HepG2 (cell line): ENCODE measurements around the gene CALM1. TPM values are rescaled to one million over a fixed set of nuclear protein-coding genes. Genes with fewer than 3 reads are reported as not detected.

Source experiments
- DPF2 ChIP-seq: sonication (generic); formaldehyde crosslinking; IDR thresholded peaks from 2 replicates; pipeline ENCODE4 v1.4.0; 2020; ENCODE audit warnings: mild to moderate bottlenecking, low read depth, missing genetic modification reagents, borderline replicate concordance
- GATA4 ChIP-seq: sonication (generic); IDR thresholded peaks from 2 replicates; pipeline ENCODE4 v1.6.1; 2016; ENCODE audit warnings: antibody characterized with exemption, low read depth, borderline replicate concordance
- GTF3A ChIP-seq: sonication (generic); formaldehyde crosslinking; conservative IDR thresholded peaks from 2 replicates; pipeline ENCODE4 v1.4.0; 2020; ENCODE audit warnings: mild to moderate bottlenecking, missing genetic modification reagents
- HIVEP1 ChIP-seq: sonication (generic); formaldehyde crosslinking; IDR thresholded peaks from 2 replicates; pipeline ENCODE4 v1.4.0; 2020; ENCODE audit warnings: mild to moderate bottlenecking, missing genetic modification reagents
- KAT2B ChIP-seq: fragments of 150-350 bp; IDR thresholded peaks from 2 replicates; pipeline ENCODE4 v1.6.1; 2014; ENCODE audit warnings: low read depth, low read length, borderline replicate concordance
- KDM4B ChIP-seq: sonication (generic); formaldehyde crosslinking; IDR thresholded peaks from 2 replicates; pipeline ENCODE4 v1.4.0; 2020; ENCODE audit warnings: missing genetic modification reagents
- NBN ChIP-seq: fragments of 450-650 bp; conservative IDR thresholded peaks from 2 replicates; pipeline ENCODE4 v1.6.1; 2017
- NFATC3 ChIP-seq: sonication (generic); formaldehyde crosslinking; IDR thresholded peaks from 2 replicates; pipeline ENCODE4 v1.5.1; 2020; ENCODE audit warnings: mild to moderate bottlenecking, missing genetic modification reagents
- POLR2A ChIP-seq, 2 experiments: IDR thresholded peaks; 2 replicates each; pipeline ENCODE4 v1.6.1; 2011; ENCODE audit warnings: low read depth in 2 of 2, low read length in 2 of 2, mild to moderate bottlenecking in 1 of 2, moderate library complexity in 1 of 2; ENCODE audit not compliant: insufficient read depth in 1 of 2
- TBP ChIP-seq: sonication (generic); formaldehyde crosslinking; IDR thresholded peaks from 2 replicates; pipeline ENCODE4 v1.5.0; 2020; ENCODE audit warnings: missing genetic modification reagents
- TRIM22 ChIP-seq: fragments of 450-650 bp; IDR thresholded peaks from 2 replicates; pipeline ENCODE4 v1.6.1; 2017
- U2AF2 ChIP-seq: fragments of 200-400 bp; formaldehyde crosslinking; IDR thresholded peaks from 2 replicates; pipeline ENCODE4 v1.6.1; 2017; ENCODE audit warnings: low read depth, mild to moderate bottlenecking, low read length
- ZNF362 ChIP-seq: sonication (generic); formaldehyde crosslinking; IDR thresholded peaks from 2 replicates; pipeline ENCODE4 v1.4.0; 2020; ENCODE audit warnings: missing genetic modification reagents, mild to moderate bottlenecking, borderline replicate concordance
- ZNF431 ChIP-seq: sonication (generic); formaldehyde crosslinking; IDR thresholded peaks from 2 replicates; pipeline ENCODE4 v1.9.0; 2022; ENCODE audit warnings: missing genetic modification reagents, low read depth, mild to moderate bottlenecking, borderline replicate concordance
- ZNF441 ChIP-seq: sonication (generic); formaldehyde crosslinking; IDR thresholded peaks from 2 replicates; pipeline ENCODE4 v1.7.0; 2021; ENCODE audit warnings: missing genetic modification reagents, borderline replicate concordance
- ZNF713 ChIP-seq: sonication (generic); formaldehyde crosslinking; IDR thresholded peaks from 2 replicates; pipeline ENCODE4 v1.4.0; 2020; ENCODE audit warnings: mild to moderate bottlenecking, missing genetic modification reagents
- ZNF749 ChIP-seq: sonication (generic); formaldehyde crosslinking; IDR thresholded peaks from 2 replicates; pipeline ENCODE4 v1.8.0; 2022; ENCODE audit warnings: mild to moderate bottlenecking, missing genetic modification reagents, moderate library complexity, borderline replicate concordance
- polyA plus RNA-seq, 8 experiments: library from polyadenylated mRNA; depleted of rRNA in 3 of 8; stranded (reverse) in 7 of 8; unstranded in 1 of 8; fragments of >200 nt; fragmentation: Illumina TruSeq in 4 of 8; extraction: Trizol in 4 of 8; gene quantifications; 2 replicates each; pipeline versions ENCODE4 v1.2.1 to v1.2.3, GENCODE V29; 2011 to 2016; ENCODE audit warnings: low read depth in 4 of 8, missing spikeins in 1 of 8, mixed read lengths in 1 of 8; ENCODE audit not compliant: insufficient read depth in 1 of 8
- total RNA-seq, 5 experiments: library from RNA; depleted of rRNA; stranded (reverse); fragments of >200 nt; fragmentation: Illumina TruSeq; extraction: Trizol; gene quantifications; 2 replicates each; pipeline ENCODE4 v1.2.3, GENCODE V29; 2016; ENCODE audit warnings: low read depth in 1 of 5
- TF ChIP-seq, protein P1 (sequence below): sonication (generic); formaldehyde crosslinking; IDR thresholded peaks from 2 replicates; pipeline ENCODE4 v1.4.0; 2020; ENCODE audit warnings: low read depth, mild to moderate bottlenecking, missing genetic modification reagents
- TF ChIP-seq, protein P2 (sequence below): fragments of 450-650 bp; IDR thresholded peaks from 2 replicates; pipeline ENCODE4 v1.6.1; 2016
- TF ChIP-seq, protein P3 (sequence below): sonication (generic); formaldehyde crosslinking; IDR thresholded peaks from 2 replicates; pipeline ENCODE4; 2020; ENCODE audit warnings: missing genetic modification reagents, mild to moderate bottlenecking, borderline replicate concordance

The CALM1 gene
- total and polyA plus RNA-seq, 2 of the 13 experiments (the other 11 are each of a cell fraction or from before 2014, with no cell fraction given), result 110 to 238 TPM

GRCh38 chr14:90396341-90397339, at the start of gene CALM1 (continued):
- TF ChIP-seq, protein P1, sequence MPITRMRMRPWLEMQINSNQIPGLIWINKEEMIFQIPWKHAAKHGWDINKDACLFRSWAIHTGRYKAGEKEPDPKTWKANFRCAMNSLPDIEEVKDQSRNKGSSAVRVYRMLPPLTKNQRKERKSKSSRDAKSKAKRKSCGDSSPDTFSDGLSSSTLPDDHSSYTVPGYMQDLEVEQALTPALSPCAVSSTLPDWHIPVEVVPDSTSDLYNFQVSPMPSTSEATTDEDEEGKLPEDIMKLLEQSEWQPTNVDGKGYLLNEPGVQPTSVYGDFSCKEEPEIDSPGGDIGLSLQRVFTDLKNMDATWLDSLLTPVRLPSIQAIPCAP, result no peak
- TF ChIP-seq ZNF431 (CRISPR knock-in tag), result peak; percentile 88; the same call in 1 of the 2 replicates
- TF ChIP-seq TRIM22, result no peak
- peak; percentile 54; the same call in 1 of the 2 replicates for TF ChIP-seq DPF2 (CRISPR knock-in tag)
- TF ChIP-seq, protein P2, sequence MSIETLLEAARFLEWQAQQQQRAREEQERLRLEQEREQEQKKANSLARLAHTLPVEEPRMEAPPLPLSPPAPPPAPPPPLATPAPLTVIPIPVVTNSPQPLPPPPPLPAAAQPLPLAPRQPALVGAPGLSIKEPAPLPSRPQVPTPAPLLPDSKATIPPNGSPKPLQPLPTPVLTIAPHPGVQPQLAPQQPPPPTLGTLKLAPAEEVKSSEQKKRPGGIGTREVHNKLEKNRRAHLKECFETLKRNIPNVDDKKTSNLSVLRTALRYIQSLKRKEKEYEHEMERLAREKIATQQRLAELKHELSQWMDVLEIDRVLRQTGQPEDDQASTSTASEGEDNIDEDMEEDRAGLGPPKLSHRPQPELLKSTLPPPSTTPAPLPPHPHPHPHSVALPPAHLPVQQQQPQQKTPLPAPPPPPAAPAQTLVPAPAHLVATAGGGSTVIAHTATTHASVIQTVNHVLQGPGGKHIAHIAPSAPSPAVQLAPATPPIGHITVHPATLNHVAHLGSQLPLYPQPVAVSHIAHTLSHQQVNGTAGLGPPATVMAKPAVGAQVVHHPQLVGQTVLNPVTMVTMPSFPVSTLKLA, result no peak
- TF ChIP-seq ZNF362 (CRISPR knock-in tag), result no peak
- TF ChIP-seq GATA4, result peak; percentile 85; the same call in 1 of the 2 replicates
- peak; percentile 96; the same call in 1 of the 2 replicates for TF ChIP-seq TBP (CRISPR knock-in tag)
- no peak for TF ChIP-seq ZNF713
- TF ChIP-seq HIVEP1, result peak; percentile 71; the same call in 1 of the 2 replicates
- TF ChIP-seq NBN, result no peak
- peak; percentile 61; the same call in 1 of the 2 replicates for TF ChIP-seq KDM4B (CRISPR knock-in tag)
- peak; percentile 84; the same call in 1 of the 2 replicates for TF ChIP-seq GTF3A (CRISPR knock-in tag)
- no peak for TF ChIP-seq ZNF749 (CRISPR knock-in tag)
- peak; percentile 99 to 100 for TF ChIP-seq POLR2A (IDR thresholded peaks at IDR 0.05; ENCODE audit: insufficient read depth in 1 of 2, low read depth in 2 of 2, low read length in 2 of 2)
- no peak for TF ChIP-seq KAT2B
- peak; percentile 81 for TF ChIP-seq ZNF441 (CRISPR knock-in tag)
- TF ChIP-seq, protein P3, sequence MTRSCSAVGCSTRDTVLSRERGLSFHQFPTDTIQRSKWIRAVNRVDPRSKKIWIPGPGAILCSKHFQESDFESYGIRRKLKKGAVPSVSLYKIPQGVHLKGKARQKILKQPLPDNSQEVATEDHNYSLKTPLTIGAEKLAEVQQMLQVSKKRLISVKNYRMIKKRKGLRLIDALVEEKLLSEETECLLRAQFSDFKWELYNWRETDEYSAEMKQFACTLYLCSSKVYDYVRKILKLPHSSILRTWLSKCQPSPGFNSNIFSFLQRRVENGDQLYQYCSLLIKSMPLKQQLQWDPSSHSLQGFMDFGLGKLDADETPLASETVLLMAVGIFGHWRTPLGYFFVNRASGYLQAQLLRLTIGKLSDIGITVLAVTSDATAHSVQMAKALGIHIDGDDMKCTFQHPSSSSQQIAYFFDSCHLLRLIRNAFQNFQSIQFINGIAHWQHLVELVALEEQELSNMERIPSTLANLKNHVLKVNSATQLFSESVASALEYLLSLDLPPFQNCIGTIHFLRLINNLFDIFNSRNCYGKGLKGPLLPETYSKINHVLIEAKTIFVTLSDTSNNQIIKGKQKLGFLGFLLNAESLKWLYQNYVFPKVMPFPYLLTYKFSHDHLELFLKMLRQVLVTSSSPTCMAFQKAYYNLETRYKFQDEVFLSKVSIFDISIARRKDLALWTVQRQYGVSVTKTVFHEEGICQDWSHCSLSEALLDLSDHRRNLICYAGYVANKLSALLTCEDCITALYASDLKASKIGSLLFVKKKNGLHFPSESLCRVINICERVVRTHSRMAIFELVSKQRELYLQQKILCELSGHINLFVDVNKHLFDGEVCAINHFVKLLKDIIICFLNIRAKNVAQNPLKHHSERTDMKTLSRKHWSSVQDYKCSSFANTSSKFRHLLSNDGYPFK (CRISPR knock-in tag), result peak; percentile 38; the same call in 1 of the 2 replicates
- TF ChIP-seq U2AF2, result no peak
- TF ChIP-seq NFATC3 (CRISPR knock-in tag), result no peak
